ENCODE results near the gene EIF3F.

DNA sequence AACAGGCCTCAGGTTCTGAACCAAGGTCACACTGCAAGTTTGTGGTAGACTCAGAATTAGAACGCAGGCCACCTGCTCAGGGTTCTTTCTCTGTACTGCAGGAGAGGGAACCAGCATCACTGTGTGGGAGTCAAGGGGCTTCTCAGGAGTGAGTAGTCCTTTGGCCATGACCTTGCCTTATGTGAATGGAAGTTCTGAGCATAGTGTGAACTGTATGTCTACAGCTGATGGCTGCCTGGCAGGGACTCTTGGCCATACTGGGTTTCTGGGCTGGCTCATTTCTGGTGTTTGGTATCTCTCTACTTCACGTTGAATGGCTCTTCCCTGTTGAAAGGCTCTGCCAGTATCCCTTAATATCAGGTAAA is 53.8 kb downstream of the EIF3F start:
- TF ChIP-seq, protein P1, sequence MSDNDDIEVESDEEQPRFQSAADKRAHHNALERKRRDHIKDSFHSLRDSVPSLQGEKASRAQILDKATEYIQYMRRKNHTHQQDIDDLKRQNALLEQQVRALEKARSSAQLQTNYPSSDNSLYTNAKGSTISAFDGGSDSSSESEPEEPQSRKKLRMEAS (IDR thresholded peaks at IDR 0.05; ENCODE audit: insufficient read depth, insufficient read length): no peak
- TF ChIP-seq EZH2 (IDR thresholded peaks at IDR 0.05; ENCODE audit: borderline replicate concordance, low read depth, low read length, severe bottlenecking): no peak
- TF ChIP-seq, protein P2, sequence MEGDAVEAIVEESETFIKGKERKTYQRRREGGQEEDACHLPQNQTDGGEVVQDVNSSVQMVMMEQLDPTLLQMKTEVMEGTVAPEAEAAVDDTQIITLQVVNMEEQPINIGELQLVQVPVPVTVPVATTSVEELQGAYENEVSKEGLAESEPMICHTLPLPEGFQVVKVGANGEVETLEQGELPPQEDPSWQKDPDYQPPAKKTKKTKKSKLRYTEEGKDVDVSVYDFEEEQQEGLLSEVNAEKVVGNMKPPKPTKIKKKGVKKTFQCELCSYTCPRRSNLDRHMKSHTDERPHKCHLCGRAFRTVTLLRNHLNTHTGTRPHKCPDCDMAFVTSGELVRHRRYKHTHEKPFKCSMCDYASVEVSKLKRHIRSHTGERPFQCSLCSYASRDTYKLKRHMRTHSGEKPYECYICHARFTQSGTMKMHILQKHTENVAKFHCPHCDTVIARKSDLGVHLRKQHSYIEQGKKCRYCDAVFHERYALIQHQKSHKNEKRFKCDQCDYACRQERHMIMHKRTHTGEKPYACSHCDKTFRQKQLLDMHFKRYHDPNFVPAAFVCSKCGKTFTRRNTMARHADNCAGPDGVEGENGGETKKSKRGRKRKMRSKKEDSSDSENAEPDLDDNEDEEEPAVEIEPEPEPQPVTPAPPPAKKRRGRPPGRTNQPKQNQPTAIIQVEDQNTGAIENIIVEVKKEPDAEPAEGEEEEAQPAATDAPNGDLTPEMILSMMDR (IDR thresholded peaks at IDR 0.05; ENCODE audit: extremely low read depth in 1 of 2, insufficient read depth in 1 of 2, low read depth in 1 of 2, low read length in 2 of 2): no peak
- TF ChIP-seq JUN (IDR thresholded peaks at IDR 0.05; ENCODE audit: borderline replicate concordance, insufficient read depth, insufficient read length, low read depth): no peak
- TF ChIP-seq POLR2AphosphoS5 (IDR thresholded peaks at IDR 0.05; ENCODE audit: insufficient read depth, low read depth, low read length): no peak
